MM.1S (cell line): ENCODE data around the gene VEGFC.

Experiments used
- DNase-seq: peaks from one replicate; pipeline ENCODE4 v3.0.0-alpha.2; 2015
- H2AFZ ChIP-seq: fragments of 300-600 bp; sonication (generic); 2 replicates; pipeline ENCODE4 v1.6.0; 2016; ENCODE audit warnings: antibody characterized with exemption, low read length
- H3F3A ChIP-seq: fragments of 300-600 bp; sonication (generic); 2 replicates; pipeline ENCODE4 v1.6.1; 2016; ENCODE audit warnings: mild to moderate bottlenecking, antibody characterized with exemption, low read length, moderate library complexity, mixed read lengths; ENCODE audit not compliant: insufficient read depth
- H3K27ac ChIP-seq: fragments of 300-600 bp; sonication (generic); 2 replicates; pipeline ENCODE4 v1.5.1; 2016; ENCODE audit warnings: mild to moderate bottlenecking, low read length
- H3K27me3 ChIP-seq: fragments of 300-600 bp; sonication (generic); replicated peaks from 2 replicates; pipeline ENCODE4 v1.6.0; 2016; ENCODE audit warnings: low read length; ENCODE audit not compliant: insufficient read depth
- H3K36me3 ChIP-seq: fragments of 300-600 bp; sonication (generic); replicated peaks from 2 replicates; pipeline ENCODE4 v1.6.1; 2016; ENCODE audit warnings: mild to moderate bottlenecking, low read length, mixed read lengths; ENCODE audit not compliant: insufficient read depth
- H3K4me1 ChIP-seq: fragments of 300-600 bp; sonication (generic); 2 replicates; pipeline ENCODE4 v1.6.1; 2016; ENCODE audit warnings: low read length, mixed read lengths
- H3K4me2 ChIP-seq: fragments of 300-600 bp; sonication (generic); 2 replicates; pipeline ENCODE4 v1.6.0; 2016; ENCODE audit warnings: low read depth, low read length
- H3K4me3 ChIP-seq: fragments of 300-600 bp; sonication (generic); 2 replicates; pipeline ENCODE4 v1.5.1; 2016; ENCODE audit warnings: low read length, mixed read lengths
- H3K79me2 ChIP-seq: fragments of 300-600 bp; sonication (generic); 2 replicates; pipeline ENCODE4 v1.6.1; 2016; ENCODE audit warnings: mixed run types, low read length, mixed read lengths
- H3K9ac ChIP-seq: fragments of 300-600 bp; sonication (generic); 2 replicates; pipeline ENCODE4 v1.6.1; 2016; ENCODE audit warnings: low read length, mixed read lengths
- H3K9me2 ChIP-seq: fragments of 300-600 bp; sonication (generic); replicated peaks from 2 replicates; pipeline ENCODE4 v1.6.1; 2016; ENCODE audit warnings: mild to moderate bottlenecking, low read length, mixed read lengths; ENCODE audit not compliant: insufficient read depth
- H3K9me3 ChIP-seq: fragments of 300-600 bp; sonication (generic); replicated peaks from 2 replicates; pipeline ENCODE4 v1.6.1; 2016; ENCODE audit warnings: mild to moderate bottlenecking, low read length, mixed read lengths; ENCODE audit not compliant: insufficient read depth
- H4K20me1 ChIP-seq: fragments of 300-600 bp; sonication (generic); 2 replicates; pipeline ENCODE4 v1.6.1; 2016; ENCODE audit warnings: mild to moderate bottlenecking, low read length, moderate library complexity, mixed read lengths; ENCODE audit not compliant: insufficient read depth
- EZH2 ChIP-seq: fragments of 300-600 bp; sonication (generic); optimal IDR thresholded peaks from 2 replicates; pipeline ENCODE3; 2017; ENCODE audit warnings: low read depth, mild to moderate bottlenecking, antibody characterized with exemption, low read length, mixed read lengths
- EZH2phosphoT487 ChIP-seq: fragments of 300-600 bp; sonication (generic); IDR thresholded peaks from 2 replicates; pipeline ENCODE4 v1.6.1; 2018; ENCODE audit warnings: antibody characterized with exemption, low read length
- TF ChIP-seq, protein P1 (sequence below): fragments of 300-600 bp; sonication (generic); IDR thresholded peaks from 2 replicates; pipeline ENCODE4 v1.5.1; 2016; ENCODE audit warnings: antibody characterized with exemption, low read length, mixed read lengths

The VEGFC gene

DNA sequence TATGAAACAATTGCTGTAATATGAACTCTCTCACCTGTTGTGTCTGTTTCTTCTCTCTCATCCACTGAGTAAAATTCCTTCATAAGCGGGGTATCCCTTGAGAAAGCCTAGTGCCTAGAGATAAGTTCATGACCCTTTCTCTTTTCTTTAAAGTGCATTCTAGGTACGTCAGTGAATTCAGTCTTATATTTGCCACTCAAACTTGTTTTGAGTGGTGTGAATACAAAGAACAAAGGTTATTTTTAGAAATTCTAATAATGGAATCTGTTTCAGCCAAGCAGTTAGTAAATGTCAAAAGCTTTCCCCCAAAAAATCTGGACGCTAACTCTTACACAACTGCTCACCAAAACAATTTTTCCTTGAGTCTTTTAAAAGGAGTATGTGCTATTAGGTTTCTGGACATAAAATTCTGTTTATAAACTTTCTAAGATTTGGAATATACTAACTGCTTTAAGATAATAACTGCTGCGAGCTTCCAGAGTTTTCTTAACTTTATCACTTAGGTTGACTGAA is 112.0 kb downstream of the VEGFC start:
- no peak for DNase-seq
- H3K4me3 ChIP-seq: no peak overlapping the region

DNA sequence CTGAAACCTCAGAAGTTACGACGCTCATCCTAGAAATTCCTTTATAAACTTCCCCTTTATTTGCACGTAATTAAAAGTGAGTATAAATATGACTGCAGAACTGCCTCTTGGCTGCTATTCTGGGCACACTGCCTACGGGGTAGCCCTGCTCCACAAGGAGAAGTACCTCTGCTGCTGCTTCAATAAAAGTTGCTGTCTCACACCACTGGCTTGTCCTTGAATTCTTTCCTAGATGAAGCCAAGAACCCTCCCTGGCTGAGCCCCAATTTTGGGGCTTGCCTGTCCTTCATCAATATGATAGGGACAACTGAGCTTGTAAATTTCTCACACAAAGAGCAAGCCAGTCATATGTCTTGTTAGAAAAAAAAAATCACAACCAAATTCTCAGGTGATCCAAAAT is 115.8 kb downstream of the VEGFC start:
- no peak overlapping the region for H3K4me2 ChIP-seq
- no peak overlapping the region for H3K4me3 ChIP-seq
- H3K36me3 ChIP-seq: no peaks in the 10 kb centered on the region
- H3K27me3 ChIP-seq: no peaks in the 10 kb centered on the region
- no peak for DNase-seq
- H3K9me2 ChIP-seq: no peaks in the 10 kb centered on the region
- no peaks in the 10 kb centered on the region for H3K4me1 ChIP-seq
- no peak overlapping the region for H3K9ac ChIP-seq
- no peak overlapping the region for H2AFZ ChIP-seq
- no peaks in the 10 kb centered on the region for H3F3A ChIP-seq
- no peak overlapping the region for H3K27ac ChIP-seq
- H3K79me2 ChIP-seq: no peaks in the 10 kb centered on the region
- no peaks in the 10 kb centered on the region for H3K9me3 ChIP-seq
- TF ChIP-seq EZH2 (no peak), EZH2phosphoT487 (no peak)
- TF ChIP-seq, protein P1, sequence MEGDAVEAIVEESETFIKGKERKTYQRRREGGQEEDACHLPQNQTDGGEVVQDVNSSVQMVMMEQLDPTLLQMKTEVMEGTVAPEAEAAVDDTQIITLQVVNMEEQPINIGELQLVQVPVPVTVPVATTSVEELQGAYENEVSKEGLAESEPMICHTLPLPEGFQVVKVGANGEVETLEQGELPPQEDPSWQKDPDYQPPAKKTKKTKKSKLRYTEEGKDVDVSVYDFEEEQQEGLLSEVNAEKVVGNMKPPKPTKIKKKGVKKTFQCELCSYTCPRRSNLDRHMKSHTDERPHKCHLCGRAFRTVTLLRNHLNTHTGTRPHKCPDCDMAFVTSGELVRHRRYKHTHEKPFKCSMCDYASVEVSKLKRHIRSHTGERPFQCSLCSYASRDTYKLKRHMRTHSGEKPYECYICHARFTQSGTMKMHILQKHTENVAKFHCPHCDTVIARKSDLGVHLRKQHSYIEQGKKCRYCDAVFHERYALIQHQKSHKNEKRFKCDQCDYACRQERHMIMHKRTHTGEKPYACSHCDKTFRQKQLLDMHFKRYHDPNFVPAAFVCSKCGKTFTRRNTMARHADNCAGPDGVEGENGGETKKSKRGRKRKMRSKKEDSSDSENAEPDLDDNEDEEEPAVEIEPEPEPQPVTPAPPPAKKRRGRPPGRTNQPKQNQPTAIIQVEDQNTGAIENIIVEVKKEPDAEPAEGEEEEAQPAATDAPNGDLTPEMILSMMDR: no peak
- H4K20me1 ChIP-seq: no peaks in the 10 kb centered on the region

More for the DNA sequence above, 112.0 kb downstream of the VEGFC start:
- no peaks in the 10 kb centered on the region for H3K27me3 ChIP-seq
- H3K9me3 ChIP-seq: no peaks in the 10 kb centered on the region
- H3K9me2 ChIP-seq: no peaks in the 10 kb centered on the region
- H4K20me1 ChIP-seq: no peaks in the 10 kb centered on the region
- H3F3A ChIP-seq: no peaks in the 10 kb centered on the region
- no peak overlapping the region for H2AFZ ChIP-seq
- no peak overlapping the region for H3K27ac ChIP-seq
- no peaks in the 10 kb centered on the region for H3K36me3 ChIP-seq
- H3K79me2 ChIP-seq: no peaks in the 10 kb centered on the region
- no peak for TF ChIP-seq EZH2
- TF ChIP-seq, protein P1: no peak
- no peak for TF ChIP-seq EZH2phosphoT487
- no peak overlapping the region for H3K4me2 ChIP-seq
- H3K9ac ChIP-seq: no peak overlapping the region
- no peaks in the 10 kb centered on the region for H3K4me1 ChIP-seq

DNA sequence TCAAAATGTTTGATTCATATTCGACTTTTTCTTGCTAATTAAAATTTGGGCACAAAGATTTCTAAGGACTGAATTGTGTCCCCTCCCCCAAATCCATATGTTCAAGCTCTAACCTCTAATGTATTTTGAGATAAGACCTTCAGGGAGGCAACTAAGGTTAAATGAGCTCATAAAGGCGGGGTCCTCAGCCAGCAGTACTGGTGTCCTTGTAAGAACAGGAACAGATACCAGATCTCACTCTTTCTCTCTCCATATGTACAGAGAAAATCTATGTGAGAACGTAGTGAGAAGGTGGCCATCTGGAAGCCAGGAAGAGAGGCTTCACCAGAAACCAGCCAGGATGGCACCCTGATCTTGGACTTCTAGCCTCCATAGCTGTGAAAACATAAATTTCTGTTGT is 116.9 kb downstream of the VEGFC start:
- no peak overlapping the region for H2AFZ ChIP-seq
- H3K4me3 ChIP-seq: no peak overlapping the region
- no peak overlapping the region for H3K27ac ChIP-seq
- H3K4me2 ChIP-seq: no peak overlapping the region
- H3K79me2 ChIP-seq: no peaks in the 10 kb centered on the region
- no peak overlapping the region for H3K9ac ChIP-seq
- H3K4me1 ChIP-seq: no peaks in the 10 kb centered on the region
- no peaks in the 10 kb centered on the region for H3K9me3 ChIP-seq
- H4K20me1 ChIP-seq: no peaks in the 10 kb centered on the region
- H3F3A ChIP-seq: no peaks in the 10 kb centered on the region
- H3K9me2 ChIP-seq: no peaks in the 10 kb centered on the region
- H3K27me3 ChIP-seq: no peaks in the 10 kb centered on the region
- no peak for DNase-seq
- TF ChIP-seq EZH2 (no peak), EZH2phosphoT487 (no peak)
- TF ChIP-seq, protein P1: no peak
- no peaks in the 10 kb centered on the region for H3K36me3 ChIP-seq
